NCI-H1105 (cell line): ENCODE measurements around the gene CPT1B.

ENCODE experiments used
- DNase-seq: peaks from one replicate; lab custom pipeline; 2025; lab: John Stamatoyannopoulos, UW

Gene CPT1B

DNA sequence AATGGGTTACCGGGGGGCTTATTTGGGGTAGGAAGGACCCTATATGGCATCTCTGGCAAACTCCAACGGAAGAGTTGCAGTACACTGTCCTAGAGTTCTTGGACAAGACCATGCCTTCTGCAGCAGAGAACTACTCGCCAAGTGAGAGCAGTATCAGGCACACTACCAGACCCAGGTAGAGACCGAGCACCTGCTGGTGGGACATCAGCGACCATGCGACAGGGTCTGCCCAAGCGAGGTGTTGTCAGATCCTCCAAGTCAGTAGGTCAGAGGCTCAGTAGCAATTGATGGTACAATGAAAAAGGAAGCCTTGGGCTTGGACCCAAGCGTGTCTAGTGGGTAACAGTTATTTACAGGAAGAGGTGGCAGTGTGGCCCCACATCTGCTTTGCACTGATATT is 7.6 kb upstream of the CPT1B start:
- no peak for DNase-seq

DNA sequence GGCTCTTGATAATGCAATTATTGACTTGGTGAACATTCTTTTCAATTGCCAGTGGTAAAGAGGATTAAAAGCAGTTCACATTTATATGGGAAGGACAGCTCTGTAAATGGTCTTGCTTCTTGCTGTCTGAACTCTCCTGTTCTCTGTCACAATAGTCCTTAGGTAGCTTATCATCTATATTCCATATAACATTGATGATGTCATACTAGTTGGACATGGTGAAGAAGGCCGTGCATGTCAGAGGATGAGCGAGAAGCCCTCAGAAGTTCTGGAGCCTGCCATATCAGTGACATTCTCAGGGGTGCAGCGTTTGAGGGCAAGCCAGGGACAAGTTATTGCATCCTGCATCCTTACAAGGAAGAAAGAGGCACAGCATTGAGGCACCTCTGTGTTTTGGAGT is 7.0 kb upstream of the CPT1B start:
- DNase-seq, result no peak

DNA sequence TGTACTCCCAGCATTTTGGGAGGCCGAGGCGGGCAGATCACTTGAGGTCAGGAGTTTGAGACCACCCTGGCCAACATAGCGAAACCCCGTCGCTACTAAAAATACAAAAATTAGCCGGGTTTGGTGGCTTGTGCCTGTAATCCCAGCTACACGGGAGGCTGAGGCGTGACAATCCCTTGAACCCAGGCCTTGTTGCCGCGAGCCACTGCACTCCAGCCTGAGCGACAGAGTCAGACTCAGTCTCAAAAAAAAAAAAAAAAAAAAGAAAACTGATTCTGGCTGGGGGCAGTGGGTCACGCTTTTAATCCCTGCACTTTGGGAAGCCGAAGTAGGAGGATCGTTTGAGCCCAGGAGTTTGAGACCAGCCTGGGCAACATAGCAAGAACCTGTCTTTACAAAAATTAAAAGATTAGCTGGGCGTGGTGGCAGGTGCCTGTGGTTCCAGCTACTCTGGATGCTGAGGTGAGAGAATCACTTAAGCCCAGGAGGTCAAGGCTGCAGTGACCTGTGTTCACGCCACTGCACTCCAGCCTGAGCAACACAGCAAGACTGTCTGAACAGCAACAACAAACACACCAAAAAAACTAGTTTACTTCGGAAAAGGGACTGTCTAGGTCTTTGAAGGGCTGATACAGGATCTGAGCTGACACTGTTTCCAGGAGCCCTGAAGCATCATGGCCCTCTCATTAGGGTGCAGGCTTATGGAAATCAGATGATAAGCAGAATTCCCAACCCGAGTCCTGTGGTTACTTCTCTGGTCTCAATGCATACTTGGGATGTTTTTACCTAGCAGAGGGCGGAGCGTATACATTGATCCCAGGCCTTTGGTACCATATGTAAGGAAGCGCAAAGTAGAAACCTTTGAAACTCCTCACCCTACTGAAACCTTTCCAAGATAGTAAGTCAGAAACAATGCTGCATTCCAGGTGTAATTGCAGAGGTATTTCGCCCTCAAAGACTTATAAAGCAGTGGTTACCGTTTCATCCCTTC is 6.2 kb upstream of the CPT1B start:
- no peak for DNase-seq

DNA sequence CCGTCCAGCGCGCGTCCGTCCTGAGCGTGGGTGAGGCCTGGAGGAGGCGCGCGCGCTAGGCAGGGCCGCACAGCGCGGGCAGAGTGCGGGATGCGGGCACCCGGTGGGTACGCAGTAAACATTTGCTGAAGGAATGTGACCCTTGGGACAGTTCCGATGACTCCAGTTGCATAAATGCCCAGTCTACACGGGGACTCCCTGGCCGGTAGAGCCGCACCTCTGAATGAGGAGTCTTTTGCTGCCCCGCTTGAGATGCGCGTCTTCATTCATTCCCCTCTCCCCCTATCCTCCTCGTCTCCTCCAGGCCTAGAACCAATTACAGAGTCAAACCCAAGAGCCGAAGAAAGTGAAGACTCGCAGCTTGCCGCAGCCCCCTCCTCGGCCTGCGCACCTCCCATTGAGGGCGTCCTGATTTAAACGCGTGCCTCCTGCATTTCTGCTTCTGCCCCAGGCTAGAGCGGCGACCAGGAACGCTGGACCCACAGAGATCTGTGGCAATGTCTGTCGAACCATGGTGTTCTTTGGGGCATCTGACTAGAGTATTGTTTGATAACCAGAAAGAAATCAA is 5.2 kb upstream of the CPT1B start:
- no peak for DNase-seq

DNA sequence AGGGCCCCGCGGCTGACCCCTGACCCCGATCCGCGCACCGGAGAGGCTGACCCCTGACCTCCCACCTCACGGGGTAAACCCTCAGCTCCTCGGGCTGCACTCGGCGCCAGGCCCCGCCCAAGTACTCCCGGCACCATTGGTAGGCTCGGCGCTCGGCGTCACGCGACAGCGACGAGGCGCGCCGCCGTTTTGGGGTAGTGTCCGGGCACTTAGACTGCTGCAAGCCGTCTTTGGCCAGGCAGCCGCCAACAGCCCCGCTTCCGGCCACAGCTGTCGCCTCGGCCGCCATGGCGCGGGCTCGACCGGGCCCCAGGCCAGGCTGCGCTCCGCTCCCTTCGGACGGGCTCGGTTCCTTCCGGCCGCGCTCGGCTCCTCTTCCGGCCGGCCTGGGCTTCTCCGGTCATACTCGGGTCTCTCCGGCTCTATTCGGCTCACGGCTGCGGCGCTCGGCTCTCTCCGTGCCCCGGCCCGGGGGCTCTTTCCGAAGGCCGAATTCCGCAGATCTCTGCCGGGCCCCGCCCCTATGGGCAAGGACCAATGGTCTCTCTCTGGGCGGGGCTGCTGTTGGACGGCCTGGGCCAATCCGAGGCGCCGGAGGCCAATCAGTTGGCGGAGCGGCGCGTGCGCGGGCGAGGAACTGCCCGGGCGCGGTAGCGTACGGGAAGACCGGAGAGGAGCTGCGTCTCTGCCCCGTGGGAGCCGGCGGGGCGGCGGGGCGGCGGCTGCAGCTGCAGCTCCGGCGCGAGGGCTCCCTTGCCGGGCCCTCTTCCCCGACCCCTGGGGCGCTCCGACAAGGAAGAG is 4.5 kb upstream of the CPT1B start, which contains the start of gene CHKB:
CHKB (minus strand) TSS at position 357 of the 801 bp plus-strand sequence; CDS start at position 289, 68 bp downstream.
- DNase-seq, result peak; percentile 98

DNA sequence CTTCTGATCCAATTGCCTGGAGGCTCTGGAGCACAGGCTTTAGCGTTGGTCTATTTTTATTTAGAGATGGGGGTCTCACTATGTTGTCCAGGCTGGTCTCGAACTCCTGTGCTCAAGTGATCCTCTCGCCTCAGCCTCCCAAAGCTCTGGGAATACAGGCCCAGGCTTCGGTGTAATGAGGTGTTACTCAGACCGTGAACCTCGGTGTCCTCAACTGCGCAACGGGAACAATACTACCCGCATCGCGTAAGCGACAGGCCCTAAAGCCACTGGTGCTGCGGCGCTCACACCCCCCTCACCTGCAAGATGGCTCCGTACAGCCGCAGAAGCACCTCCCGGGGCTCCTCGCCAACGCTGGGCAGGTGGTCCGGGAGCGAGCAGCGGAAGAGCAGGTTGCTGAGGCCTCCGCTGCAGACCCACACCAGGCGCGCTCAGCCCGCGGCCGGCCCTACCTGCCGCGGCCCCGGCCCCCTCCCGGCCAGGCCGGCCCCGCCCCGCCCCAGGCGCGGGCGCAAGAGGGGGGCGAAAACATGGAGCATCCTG is 3.8 kb upstream of the CPT1B start:
- no peak for DNase-seq

DNA sequence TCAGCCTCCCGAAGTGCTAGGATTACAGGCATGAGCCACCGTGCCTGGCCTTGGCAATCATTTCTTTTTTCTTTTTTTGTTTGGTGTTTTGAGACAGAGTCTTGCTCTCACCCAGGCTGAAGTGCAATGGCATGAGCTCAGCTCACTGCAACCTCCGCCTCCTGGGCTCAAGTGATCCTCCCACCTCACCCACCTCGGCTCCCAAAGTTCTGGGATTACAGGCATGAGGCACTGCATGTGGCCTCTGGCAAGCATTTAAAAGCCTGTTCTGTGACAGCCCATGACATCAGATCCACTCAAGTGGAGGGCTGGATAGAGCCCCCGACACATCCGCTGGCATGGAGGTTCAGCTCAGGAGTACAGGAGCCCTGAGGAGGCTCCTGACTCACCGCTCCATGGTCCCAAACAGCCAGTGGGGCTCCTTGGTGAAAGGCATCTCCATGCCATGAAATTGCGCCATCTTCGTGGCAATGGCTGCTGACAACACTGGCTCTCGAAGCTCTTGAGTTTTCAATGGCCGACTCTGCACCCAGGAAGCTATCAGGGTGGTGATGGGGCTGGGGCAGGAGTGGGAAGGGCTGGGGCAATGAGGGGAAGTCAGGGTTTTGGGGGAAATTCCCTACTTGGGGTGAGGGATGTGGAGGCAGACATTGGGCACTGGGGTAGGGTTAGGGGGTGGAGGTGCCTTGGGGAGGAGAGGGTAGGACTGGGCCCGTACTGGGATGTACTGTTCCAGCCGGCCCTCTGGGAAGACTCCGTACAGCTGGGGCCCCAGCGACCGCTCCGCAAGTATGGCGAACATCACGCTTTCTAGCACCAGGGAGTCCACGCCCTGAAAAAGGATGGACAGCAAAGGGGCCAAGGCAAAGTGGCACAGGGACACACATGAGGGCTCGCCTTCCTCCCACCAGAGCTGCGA is 3.1 kb upstream of the CPT1B start:
- no peak for DNase-seq

DNA sequence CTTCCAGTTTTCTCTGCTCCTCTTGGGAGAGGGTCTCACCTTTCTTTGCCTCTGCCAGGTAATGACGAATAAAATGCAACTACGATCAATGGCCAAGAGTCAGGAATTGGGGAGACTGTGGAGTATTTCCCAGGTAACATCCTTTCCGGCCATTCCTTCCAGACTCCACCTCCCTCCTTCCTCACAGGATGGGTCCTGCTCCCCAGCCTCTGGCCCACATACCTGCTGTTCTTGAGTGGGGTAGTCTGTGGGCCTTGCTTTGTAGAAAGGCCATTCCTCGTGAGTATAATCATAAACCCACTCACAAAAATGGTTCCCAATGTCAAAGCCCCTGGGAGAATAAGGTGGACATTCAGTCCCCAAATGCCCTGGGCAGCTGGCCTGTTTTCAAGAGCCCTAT is 1.5 kb upstream of the CPT1B start:
- no peak for DNase-seq

DNA sequence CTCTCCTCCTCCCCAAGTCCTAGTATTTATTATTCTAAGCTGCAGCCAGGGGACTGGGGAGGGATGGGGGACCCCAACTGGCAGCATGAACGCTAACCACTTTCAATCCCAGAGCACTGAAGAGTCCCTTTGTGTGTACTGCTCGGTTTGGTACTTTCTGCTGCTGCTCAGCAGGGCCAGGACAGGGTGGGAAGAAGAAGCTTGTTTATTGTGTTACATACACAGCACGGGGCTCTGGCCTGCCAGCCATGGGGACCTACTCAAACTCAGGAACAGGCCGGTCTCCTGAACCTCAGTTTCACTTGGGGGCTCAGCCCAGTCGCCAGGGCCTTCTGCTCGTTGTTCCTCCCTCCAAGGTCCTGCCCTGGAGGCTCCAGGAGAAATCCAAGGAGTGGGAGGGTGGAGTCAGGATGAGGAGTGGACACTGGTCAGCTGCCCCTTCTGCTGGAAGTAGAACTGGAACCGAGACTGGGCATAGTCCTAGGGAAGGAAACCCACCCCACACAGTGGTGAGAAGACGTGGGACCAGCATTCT is 616 bp upstream of the CPT1B start:
- no peak for DNase-seq

DNA sequence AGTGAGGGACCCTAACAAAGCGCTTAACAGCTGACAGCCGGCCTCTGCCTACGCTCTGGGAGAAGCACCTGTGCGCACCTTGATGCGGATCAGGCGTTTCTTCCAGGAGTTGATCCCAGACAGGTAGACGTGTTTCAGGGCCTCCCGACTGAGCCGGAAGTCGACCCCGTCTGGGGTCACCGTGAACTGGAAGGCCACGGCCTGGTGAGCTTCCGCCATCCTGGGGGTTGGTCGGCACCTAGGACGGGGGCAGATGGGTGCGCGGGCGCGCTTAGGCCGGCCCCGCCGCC is 585 bp downstream of the CPT1B start:
- DNase-seq, result no peak

DNA sequence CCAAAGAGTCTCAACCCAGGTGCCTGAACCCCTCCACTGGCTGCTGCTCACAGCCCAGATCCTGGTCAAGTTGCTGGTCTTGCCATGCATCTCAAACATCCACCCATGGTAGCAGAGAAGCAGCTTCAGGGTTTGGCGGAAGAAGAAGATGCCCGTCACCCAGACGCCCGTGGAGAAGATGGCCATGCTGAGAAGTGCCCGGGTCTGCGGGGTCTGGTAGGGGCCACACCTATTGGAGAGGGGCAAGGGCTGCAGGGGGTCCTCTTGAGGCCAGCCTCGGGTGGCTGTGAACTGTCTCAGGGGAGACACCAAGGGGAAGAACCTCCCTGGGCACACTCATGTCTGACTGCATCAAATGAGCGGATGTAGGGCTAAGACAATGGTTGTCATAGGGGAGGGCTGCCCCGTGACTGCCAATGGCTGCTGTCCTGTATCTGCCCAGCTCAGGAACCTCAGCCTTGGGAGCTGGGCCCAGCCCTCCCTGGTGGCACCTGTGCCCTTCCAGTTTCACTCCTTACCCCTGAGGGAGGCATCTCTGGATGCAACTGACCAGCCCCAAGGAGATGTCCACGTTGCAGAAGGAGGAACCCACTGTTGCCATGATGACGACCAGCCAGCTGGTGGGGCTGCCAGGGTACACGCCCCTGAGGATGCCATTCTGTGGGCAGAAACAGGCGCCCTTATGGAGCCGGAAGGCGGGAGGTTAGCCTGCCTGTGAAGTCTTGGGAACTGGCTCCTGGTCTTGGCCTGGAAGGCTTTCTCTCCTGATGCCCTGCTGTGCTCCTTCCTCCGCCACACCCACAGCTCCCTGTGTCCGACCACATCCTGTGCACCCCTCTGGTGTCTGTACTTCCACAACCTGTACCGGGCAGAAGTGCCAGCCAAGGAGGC is 1.2 kb downstream of the CPT1B start:
- no peak for DNase-seq

DNA sequence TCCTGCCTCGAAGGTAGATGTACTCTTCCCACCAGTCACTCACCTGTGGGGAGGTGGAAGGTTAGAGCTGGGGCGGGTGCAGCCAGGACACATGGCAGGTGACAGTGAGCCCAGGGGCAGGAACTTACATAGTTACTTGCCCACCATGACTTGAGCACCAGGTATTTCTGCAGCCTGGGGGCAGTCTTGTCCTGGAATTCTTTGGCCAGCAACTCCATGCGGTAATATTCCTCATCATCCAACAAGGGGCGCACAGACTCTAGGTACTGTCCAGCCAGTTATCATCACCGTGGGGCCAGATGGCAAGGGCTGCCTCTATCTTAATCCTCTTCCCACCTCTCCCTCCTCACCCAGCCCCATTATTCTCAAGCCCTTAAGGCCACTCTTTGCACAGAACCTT is 2.2 kb downstream of the CPT1B start:
- DNase-seq, result no peak

DNA sequence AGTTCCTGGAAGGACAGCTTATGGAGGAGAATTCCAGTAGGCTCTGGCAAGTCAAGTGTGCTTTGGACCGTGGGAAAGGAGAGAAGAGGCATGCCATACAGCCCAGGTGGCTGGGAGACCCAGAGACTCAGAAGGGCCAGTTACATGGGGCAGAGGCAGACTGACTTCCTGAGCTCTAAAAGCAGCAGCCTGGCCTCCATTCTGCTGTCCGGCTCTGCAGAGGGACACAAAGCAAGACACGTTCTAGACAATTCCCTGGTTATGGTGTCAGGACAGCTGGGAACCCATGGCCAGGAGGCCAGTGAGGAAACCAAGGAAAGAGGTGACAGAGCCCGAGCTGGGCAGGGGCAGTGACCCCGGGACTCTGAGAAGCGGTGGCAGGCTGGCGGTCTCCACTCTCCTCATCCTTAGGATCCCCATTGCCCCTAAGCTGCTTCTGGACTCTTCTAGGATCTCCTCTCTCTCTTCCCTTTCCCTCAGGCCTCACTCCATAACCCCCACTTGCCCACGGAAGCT is 2.7 kb downstream of the CPT1B start:
- DNase-seq, result no peak

DNA sequence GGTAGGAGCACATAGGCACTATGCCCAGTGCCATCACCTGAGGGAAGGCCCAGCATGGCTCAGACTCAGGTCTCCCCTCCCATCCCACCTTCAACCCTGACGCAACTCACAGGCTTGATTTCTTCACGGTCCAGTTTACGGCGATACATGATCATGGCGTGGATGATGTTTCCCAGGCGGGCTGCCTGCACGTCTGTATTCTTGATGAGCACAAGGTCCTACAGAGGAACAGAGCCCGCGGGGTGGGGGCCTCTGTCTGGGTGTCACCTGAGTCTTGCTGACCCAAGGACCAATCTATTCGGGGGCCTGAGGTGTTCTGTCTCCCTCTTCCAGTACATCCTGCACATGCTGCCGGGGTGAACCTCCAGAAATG is 3.9 kb downstream of the CPT1B start:
- DNase-seq, result no peak

DNA sequence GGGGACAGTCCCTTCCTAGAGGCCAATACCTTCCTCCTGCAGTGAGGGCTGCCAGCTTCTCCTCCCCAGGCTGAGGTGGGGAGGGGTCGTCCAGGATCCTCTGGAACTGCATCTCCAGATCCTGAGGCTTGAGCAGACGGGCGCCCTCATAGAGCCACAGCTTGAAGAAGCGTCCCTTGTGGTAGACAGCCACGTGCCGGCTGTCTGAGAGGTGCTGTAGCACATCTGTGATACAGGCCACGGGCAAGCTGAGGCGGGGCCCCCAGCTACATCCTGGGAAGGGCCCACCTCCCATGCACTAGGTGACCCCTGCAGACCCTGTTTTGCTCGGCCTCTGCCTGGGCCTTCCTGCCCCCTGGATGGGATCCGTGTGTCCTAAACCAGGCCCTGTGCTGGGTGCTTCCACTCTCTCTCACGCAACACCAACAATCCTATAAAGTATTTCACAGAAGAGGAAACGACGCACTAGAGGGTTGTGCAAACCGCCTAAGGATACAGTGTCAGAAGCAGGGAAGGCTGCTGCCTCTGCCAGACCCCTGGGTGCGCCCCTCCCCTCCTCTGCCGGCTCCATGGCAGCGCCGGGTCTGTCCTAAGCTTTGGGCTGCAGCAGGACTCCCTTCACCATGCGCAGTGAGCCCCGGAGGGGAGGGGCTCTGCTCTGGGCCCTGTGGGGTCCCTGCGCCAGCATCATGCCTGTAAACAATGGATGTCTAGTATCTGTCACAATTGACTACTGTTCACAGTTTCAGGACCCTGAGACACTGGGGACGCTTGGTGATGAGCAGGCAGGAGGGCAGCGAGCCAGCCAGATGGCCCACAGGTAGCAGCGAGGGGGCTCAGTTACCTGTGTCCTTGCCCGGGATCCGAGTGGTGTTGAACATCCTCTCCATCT is 4.5 kb downstream of the CPT1B start:
- no peak for DNase-seq

DNA sequence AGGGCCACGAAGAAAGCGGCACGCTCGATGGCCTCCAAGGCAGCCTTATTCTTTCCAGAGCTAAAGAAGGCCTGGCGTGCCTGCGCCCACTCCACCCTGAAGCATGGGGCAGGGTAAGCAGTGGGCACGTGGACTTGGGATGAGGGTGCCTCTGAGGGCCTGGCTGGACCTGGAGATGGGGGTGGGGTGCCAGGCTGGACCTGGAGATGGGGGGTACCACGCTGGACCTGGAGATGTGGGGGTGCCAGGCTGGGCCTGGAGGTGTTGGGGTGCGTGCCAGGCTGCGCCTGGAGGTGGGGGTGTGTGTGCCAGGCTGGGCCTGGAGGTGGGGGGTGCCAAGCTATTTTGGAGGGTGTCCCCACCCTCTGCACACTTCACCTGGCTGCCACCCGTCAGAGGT is 5.3 kb downstream of the CPT1B start:
- DNase-seq, result no peak

DNA sequence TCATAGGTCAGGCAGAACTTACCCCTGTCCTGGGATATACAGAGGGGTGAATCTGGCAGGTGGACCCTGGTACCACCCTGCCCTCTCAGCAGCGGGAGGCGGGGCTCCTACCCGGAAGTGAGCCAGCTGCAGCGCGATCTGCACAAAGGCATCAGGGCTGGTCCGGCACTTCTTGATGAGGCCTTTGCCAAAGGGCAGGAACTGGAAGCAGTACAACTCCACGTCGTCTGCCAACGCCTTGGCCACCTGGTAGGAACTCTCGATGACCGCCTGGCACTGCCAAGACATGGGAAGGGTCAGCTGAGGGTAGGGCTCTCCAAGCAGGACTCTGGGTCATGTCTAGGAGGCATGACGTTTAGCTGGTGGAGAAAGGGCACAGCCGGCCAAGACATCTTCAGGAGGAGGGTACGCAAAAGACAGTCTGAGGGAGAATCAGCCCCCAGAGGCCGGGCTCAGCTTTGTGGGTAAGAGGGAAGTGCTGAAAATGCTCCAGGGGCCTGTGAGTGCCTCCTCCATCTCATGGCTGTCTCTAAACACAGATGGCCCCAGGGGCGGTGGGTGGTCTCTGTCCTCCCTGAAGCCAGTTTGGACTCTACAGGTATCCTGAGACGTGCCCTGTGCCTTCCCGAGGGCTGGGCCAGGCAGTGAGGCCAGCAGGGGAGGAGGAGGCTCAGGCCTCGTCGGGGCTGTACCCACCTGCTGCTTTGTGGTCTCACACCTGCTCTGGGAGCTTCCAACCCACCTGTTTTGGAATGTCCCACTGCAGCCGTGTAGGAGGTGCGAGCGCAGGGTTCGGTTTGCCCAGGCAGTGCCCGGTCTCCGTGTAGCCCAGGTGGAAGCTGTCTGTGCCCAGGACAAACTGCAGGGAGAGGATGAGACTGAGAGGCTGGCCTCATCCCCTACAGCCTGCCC is 6.7 kb downstream of the CPT1B start:
- no peak for DNase-seq

DNA sequence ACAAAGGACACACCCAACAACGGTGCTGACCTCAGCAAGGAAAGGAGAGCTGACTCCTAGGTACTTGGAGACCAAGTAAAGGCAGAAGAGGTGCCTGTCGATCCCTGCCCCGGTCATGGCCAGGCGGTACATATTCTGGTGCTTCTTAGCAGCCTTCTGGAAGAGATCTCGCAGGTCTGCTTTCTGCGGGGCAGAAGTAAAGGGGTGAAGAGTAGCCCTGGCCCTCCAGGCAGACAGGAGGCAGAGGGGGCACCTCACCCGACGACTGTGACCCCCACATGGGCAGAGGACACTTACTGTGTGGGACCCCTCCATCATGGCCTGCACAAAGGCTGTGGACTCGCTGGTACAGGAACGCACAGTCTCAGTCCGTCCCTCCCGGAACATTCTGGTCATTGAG is 7.4 kb downstream of the CPT1B start:
- DNase-seq, result no peak
